ENCODE measurements around the gene DLX1. TPM values are rescaled to one million over a fixed set of nuclear protein-coding genes. Genes with fewer than 3 reads are reported as not detected.

Gene DLX1
- total and polyA plus RNA-seq, 9 of the 15 experiments (the other 6 are each of a cell fraction or from before 2014, with no cell fraction given) = 1.9 to 26.2 (median 9.6) TPM

- TF ChIP-seq UBTF (IDR thresholded peaks at IDR 0.05; ENCODE audit: borderline replicate concordance in 1 of 2, low read depth in 2 of 2, low read length in 2 of 2) = no peak
- no peak for TF ChIP-seq ZEB2 (IDR thresholded peaks at IDR 0.05)
- no peak for TF ChIP-seq CEBPG (CRISPR knock-in tag; IDR thresholded peaks at IDR 0.05)
- TF ChIP-seq CEBPG (tag; conservative IDR thresholded peaks at IDR 0.05 in 1 of 2, IDR thresholded peaks at IDR 0.05 in 1 of 2) = peak in 1 of 2 experiments; percentile 31; a peak in 1 of 4 replicates
- TF ChIP-seq ARID3A (IDR thresholded peaks at IDR 0.05; ENCODE audit: borderline replicate concordance, low read depth, low read length) = no peak
- TF ChIP-seq CEBPB (tag; IDR thresholded peaks at IDR 0.05) = peak; percentile 27; the same call in 1 of the 2 replicates
- TF ChIP-seq CREB1 (IDR thresholded peaks at IDR 0.05) = no peak
- no peak for TF ChIP-seq CREB1 (CRISPR knock-in tag; IDR thresholded peaks at IDR 0.05)
- TF ChIP-seq SMC3 (conservative IDR thresholded peaks at IDR 0.05; ENCODE audit: insufficient read depth, low read depth, low read length) = peak; percentile 59; the same call in 1 of the 2 replicates
- peak; percentile 85 to 97 for TF ChIP-seq RAD21 (CRISPR knock-in tag; conservative IDR thresholded peaks at IDR 0.05 in 1 of 2, IDR thresholded peaks at IDR 0.05 in 1 of 2)
- no peak for TF ChIP-seq ZNF445 (CRISPR knock-in tag; IDR thresholded peaks at IDR 0.05; ENCODE audit: low read depth)
- no peak for TF ChIP-seq ZNF384 (IDR thresholded peaks at IDR 0.05; ENCODE audit: low read depth, low read length)
- TF ChIP-seq PTBP1 (IDR thresholded peaks at IDR 0.05; ENCODE audit: low read depth, low read length) = no peak
- 0 out of 2 replicates have a peak, but pooled peaks have one; percentile 24 for TF ChIP-seq CC2D1A (IDR thresholded peaks at IDR 0.05)
- no peak for TF ChIP-seq RB1 (IDR thresholded peaks at IDR 0.05; ENCODE audit: low read depth)
- TF ChIP-seq TEAD4 (IDR thresholded peaks at IDR 0.05; ENCODE audit: low read length) = 0 out of 2 replicates have a peak, but pooled peaks have one; percentile 26
- TF ChIP-seq TEAD4 (CRISPR knock-in tag; IDR thresholded peaks at IDR 0.05; ENCODE audit: borderline replicate concordance) = no peak
- no peak for TF ChIP-seq TCF15 (CRISPR knock-in tag; IDR thresholded peaks at IDR 0.05)
- peak; percentile 57 to 82 (median 73); a peak in 5 of 6 replicates for TF ChIP-seq CTCF (IDR thresholded peaks at IDR 0.05 in 2 of 3, conservative IDR thresholded peaks at IDR 0.05 in 1 of 3; ENCODE audit: insufficient read depth in 2 of 3, low read depth in 1 of 3, low read length in 3 of 3)
- TF ChIP-seq ZNF75A (CRISPR knock-in tag; IDR thresholded peaks at IDR 0.05) = no peak
These were observed 28.3 kb downstream of the DLX1 start (continued) for GRCh38 chr2:172113617-172114016.

All from K562 (cell line).